22Rv1 (cell line): Measurements from ENCODE around the gene NDC80.

Experiments used
- CTCF ChIP-seq: fragments of 450-650 bp; IDR thresholded peaks from 2 replicates; pipeline ENCODE4 v1.5.1; 2017; ENCODE audit warnings: mild to moderate bottlenecking
- ZFX ChIP-seq: fragments of 450-650 bp; IDR thresholded peaks from 2 replicates; pipeline ENCODE4 v1.6.1; 2017; ENCODE audit warnings: antibody characterized with exemption, borderline replicate concordance

- no peak for TF ChIP-seq CTCF
- TF ChIP-seq ZFX = no peak
Observed at GRCh38 chr18:2554696-2555095, 16.7 kb upstream of the NDC80 start.
